ENCODE data around the gene PLK5.

GRCh38 chr19:1481224-1481892 is 42.5 kb upstream of the PLK5 start:
- no peak for TF ChIP-seq POLR2AphosphoS5 (IDR thresholded peaks at IDR 0.05; ENCODE audit: low read depth, low read length)
- no peak for TF ChIP-seq POLR2A (IDR thresholded peaks at IDR 0.05; ENCODE audit: low read depth, low read length)
